Fibroblast of pulmonary artery (primary cell): Measurements from ENCODE around the gene GRID2.

Experiments used
- DNase-seq: peaks from one replicate; pipeline ENCODE4 v3.0.0-alpha.2; 2010; ENCODE audit warnings: low read depth
- H3K4me3 ChIP-seq: replicated peaks from 2 replicates; pipeline ENCODE4 v1.5.1; 2011; ENCODE audit warnings: low read depth, mild to moderate bottlenecking, control low read depth, low read length, moderate library complexity
- TF ChIP-seq, protein P1 (sequence below): IDR thresholded peaks from 2 replicates; pipeline ENCODE4 v1.5.1; 2011; ENCODE audit warnings: mild to moderate bottlenecking, control low read depth, low read length, inconsistent platforms; ENCODE audit errors: missing control alignments

The GRID2 gene

DNA sequence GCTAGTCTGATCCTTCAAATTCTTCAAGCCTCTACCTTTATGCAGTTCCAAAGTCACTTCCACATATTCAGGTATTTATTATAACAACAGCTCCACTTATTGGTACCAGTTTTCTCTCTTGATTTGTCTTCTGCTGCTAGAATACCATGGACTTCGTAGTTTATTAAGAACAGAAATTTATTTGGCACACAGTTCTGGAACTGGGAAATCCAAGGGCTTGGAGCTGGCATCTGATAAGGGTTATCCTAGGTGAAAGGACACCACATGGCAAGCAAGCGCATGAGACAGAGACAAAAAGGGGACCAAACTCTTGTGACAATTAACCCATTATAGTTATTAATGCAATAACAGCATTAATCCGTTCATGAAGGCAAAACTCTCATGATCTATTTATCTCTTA lies 924.3 kb downstream of the GRID2 start:
- TF ChIP-seq, protein P1, sequence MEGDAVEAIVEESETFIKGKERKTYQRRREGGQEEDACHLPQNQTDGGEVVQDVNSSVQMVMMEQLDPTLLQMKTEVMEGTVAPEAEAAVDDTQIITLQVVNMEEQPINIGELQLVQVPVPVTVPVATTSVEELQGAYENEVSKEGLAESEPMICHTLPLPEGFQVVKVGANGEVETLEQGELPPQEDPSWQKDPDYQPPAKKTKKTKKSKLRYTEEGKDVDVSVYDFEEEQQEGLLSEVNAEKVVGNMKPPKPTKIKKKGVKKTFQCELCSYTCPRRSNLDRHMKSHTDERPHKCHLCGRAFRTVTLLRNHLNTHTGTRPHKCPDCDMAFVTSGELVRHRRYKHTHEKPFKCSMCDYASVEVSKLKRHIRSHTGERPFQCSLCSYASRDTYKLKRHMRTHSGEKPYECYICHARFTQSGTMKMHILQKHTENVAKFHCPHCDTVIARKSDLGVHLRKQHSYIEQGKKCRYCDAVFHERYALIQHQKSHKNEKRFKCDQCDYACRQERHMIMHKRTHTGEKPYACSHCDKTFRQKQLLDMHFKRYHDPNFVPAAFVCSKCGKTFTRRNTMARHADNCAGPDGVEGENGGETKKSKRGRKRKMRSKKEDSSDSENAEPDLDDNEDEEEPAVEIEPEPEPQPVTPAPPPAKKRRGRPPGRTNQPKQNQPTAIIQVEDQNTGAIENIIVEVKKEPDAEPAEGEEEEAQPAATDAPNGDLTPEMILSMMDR = no peak
- no peak overlapping the region for H3K4me3 ChIP-seq

DNA sequence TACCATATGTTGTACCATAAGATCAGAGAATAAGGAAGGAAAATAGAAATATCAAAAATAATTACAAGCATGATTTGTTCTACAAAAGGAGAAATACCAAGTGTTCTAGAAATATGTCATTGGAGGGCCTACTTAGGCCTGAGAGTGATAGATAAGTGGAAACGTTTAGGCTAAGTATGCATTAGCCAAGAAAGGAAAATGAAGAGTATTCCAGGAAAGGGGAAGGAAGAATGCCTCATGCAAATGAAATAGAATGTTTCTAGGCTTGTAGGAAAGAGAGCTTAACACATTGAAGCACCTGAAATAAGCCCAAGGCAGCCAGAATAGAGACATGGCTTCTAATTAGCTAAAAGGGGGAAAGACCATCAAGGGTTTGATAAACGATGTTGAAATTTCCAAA lies 929.1 kb downstream of the GRID2 start:
- no peak overlapping the region for H3K4me3 ChIP-seq
- DNase-seq = no peak
- TF ChIP-seq, protein P1 = no peak

More for the DNA sequence above, 924.3 kb downstream of the GRID2 start:
- DNase-seq = no peak

GRCh38 chr4:93237521-93237920 lies 933.8 kb downstream of the GRID2 start:
- no peak overlapping the region for H3K4me3 ChIP-seq
- no peak for DNase-seq
- TF ChIP-seq, protein P1 = no peak

- H3K4me3 ChIP-seq = no peak overlapping the region
- no peak for DNase-seq
- TF ChIP-seq, protein P1 = no peak
These were observed 939.5 kb downstream of the GRID2 start for GRCh38 chr4:93243262-93243661.

GRCh38 chr4:93261207-93261606 lies 957.4 kb downstream of the GRID2 start:
- TF ChIP-seq, protein P1 = no peak
- H3K4me3 ChIP-seq = no peak overlapping the region
- no peak for DNase-seq

GRCh38 chr4:93263166-93263565 lies 959.4 kb downstream of the GRID2 start:
- TF ChIP-seq, protein P1 = no peak
- no peak overlapping the region for H3K4me3 ChIP-seq
- no peak for DNase-seq

DNA sequence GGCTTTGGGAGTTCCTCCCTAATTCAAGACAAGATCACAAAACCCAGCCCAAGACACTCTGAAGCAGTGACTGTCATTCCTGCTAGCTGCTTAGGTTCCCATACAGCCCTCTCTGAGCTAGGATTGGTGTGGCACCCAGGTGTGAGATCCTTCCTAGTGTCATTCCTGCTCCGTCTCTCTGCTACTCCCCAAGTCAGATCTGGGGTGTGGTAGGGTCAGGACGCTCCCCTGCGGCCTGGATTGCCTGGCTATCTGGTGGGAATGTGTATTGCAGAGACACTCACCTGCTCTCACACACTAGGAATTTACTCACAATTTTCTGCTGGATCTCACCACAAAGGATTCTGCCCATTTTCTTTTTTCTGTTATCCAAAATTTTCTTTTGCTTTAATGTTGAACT lies 964.0 kb downstream of the GRID2 start:
- no peak overlapping the region for H3K4me3 ChIP-seq
- TF ChIP-seq, protein P1 = no peak
- no peak for DNase-seq
